Upper lobe of left lung (tissue), 6 donors: Measurements from ENCODE around the gene STARD9. TPM values are rescaled to one million over a fixed set of nuclear protein-coding genes. Genes with fewer than 3 reads are reported as not detected.

ENCODE experiments used
- ATAC-seq, 2 donors: fragments of 200-7000 bp; cut with Tn5 transposase; one replicate each; pipeline ENCODE4 v1.9.1; 2022; ENCODE audit warnings: mild to moderate bottlenecking in 2 of 2, moderate library complexity in 2 of 2; ENCODE audit not compliant: low FRiP score in 2 of 2
- DNase-seq, 2 donors: peaks; one replicate each; pipeline ENCODE4 v3.0.0-alpha.2; 2019 to 2020
- H3K27ac ChIP-seq, 4 donors: fragments of 200-600 bp; sonication (generic); one replicate each; pipeline ENCODE4 v1.5.1; 2016 to 2019
- H3K27me3 ChIP-seq, 4 donors: fragments of 200-600 bp; sonication (generic); one replicate each; pipeline ENCODE4 v1.5.1; 2017 to 2019
- H3K36me3 ChIP-seq, 4 donors: fragments of 200-600 bp; sonication (generic); one replicate each; pipeline ENCODE4 v1.5.1; 2016 to 2019
- H3K4me1 ChIP-seq, 4 donors: fragments of 200-600 bp; sonication (generic); one replicate each; pipeline ENCODE4 v1.5.1; 2018 to 2019
- H3K4me3 ChIP-seq, 4 donors: fragments of 200-600 bp; sonication (generic); one replicate each; pipeline ENCODE4 v1.5.1; 2017 to 2019; ENCODE audit warnings: mild to moderate bottlenecking in 2 of 4, moderate library complexity in 1 of 4
- H3K9me3 ChIP-seq, 4 donors: fragments of 200-600 bp; sonication (generic); one replicate each; pipeline ENCODE4 v1.5.1; 2018 to 2019
- CTCF ChIP-seq, 6 experiments: fragments of 450-650 bp in 4 of 6; fragments of 200-600 bp in 2 of 6; sonication (generic) in 2 of 6; IDR thresholded peaks; one replicate each; pipeline ENCODE4 v1.5.1; 2016 to 2019; ENCODE audit warnings: antibody characterized with exemption in 6 of 6
- EP300 ChIP-seq, 4 donors: sonication (generic); formaldehyde crosslinking; IDR thresholded peaks; one replicate each; pipeline ENCODE4 v1.5.1; 2017; ENCODE audit warnings: antibody characterized with exemption in 4 of 4, control low read depth in 2 of 4
- POLR2A ChIP-seq, 4 donors: fragments of 450-650 bp; IDR thresholded peaks; one replicate each; pipeline ENCODE4 v1.5.1; 2016 to 2017; ENCODE audit warnings: antibody characterized with exemption in 4 of 4, mild to moderate bottlenecking in 2 of 4
- POLR2AphosphoS5 ChIP-seq, 2 donors: sonication (generic); formaldehyde crosslinking; IDR thresholded peaks; one replicate each; pipeline ENCODE4 v1.5.1; 2017; ENCODE audit warnings: antibody characterized with exemption in 2 of 2
- WGBS, 2 donors: methylation state at CpG; one replicate each; pipeline ENCODE4 v1.1.5; 2017 to 2018; 5-methylcytosine and 5-hydroxymethylcytosine counted together
- total RNA-seq, 6 donors: library from RNA; depleted of rRNA in 4 of 6; stranded (reverse); fragments of >200 nt in 4 of 6; gene quantifications; one replicate each; pipeline versions ENCODE4 v1.1.0 to v1.2.1, GENCODE V29; 2016 to 2021
- donor health status: DM: no; HTN: no; CAD: no; lungs with moderate emphysema.
- donor health status: DM: no; HTN: yes; CAD: no; lungs with severe emphysema.

Gene STARD9
- total RNA-seq, 6 donors from 2014 or later, result 14.6 to 141 (median 28.8) TPM

DNA sequence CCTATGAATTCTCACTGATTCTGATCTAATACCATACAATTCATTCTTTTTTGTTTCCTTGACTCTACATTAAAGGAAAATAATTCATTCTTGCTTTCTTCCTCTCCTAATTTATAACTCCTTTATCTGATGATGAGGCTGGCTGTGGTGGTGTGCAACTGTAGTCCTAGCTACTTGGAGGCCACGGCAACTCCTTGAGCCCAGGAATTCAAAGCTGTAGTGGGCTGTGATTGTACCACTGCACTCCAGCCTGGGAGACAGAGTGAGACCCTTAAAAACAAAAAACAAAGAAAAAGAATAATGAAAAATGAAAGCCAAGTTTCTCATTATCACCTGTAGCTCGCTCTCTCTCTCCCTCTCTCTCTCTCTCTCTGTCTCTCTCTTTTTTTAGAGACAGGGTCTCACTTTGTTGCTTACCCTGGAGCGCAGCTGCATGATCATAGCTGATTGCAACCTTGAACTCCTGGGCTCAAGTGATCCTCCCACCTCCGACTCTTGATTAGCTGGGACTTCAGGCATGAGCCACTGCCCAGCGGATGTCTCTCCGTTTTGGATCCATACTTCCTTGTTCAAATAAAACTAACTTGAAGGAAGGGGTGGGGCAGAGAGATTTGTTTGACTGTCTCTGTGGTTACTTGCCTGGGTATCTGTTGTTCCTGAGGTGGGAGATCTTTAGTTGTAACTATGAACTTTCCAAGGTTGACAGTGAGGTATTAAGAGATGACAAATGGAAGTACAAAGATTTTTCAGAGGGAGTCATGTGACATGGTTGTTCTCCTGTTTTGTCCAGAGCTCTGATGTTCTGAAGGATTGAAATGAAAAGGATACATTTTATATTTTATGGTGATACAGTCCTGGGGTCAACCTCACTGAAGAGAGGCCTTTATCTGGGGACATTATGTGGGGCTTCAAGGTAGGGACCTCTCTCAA, 46.9 kb downstream of the STARD9 start:
- Histone ChIP-seq H3K4me1 (peaks cover 0 to 5% (median 2%) of the 10 kb centered on the region in 4 donors), H3K27me3 (no peaks in the 10 kb centered on the region), H3K27ac (peak overlapping the region in 1 of 4 donors; percentile 13), H3K4me3 (no peak overlapping the region), H3K36me3 (peaks cover 0 to 12% (median 2%) of the 10 kb centered on the region in 4 donors), H3K9me3 (no peaks in the 10 kb centered on the region)
- TF ChIP-seq POLR2AphosphoS5 (IDR thresholded peaks at IDR 0.05), result no peak
- no peak for TF ChIP-seq CTCF (IDR thresholded peaks at IDR 0.05)
- no peak for TF ChIP-seq POLR2A (IDR thresholded peaks at IDR 0.05)
- TF ChIP-seq EP300 (IDR thresholded peaks at IDR 0.05), result no peak
- no peak for DNase-seq
- 65 to 76% methylated on average over 6 of the region's 6 CpGs for WGBS, 2 donors
- ATAC-seq, result no peak

- Histone ChIP-seq H3K27me3 (no peaks in the 10 kb centered on the region), H3K36me3 (no peaks in the 10 kb centered on the region), H3K27ac (no peak overlapping the region), H3K9me3 (no peaks in the 10 kb centered on the region), H3K4me3 (no peak overlapping the region), H3K4me1 (peaks cover 0 to 5% (median 0%) of the 10 kb centered on the region in 4 donors)
- TF ChIP-seq EP300 (IDR thresholded peaks at IDR 0.05) (no peak), POLR2A (IDR thresholded peaks at IDR 0.05) (no peak), POLR2AphosphoS5 (IDR thresholded peaks at IDR 0.05) (no peak)
- DNase-seq, result no peak
- ATAC-seq, result no peak
Measured at GRCh38 chr15:42623951-42624350, 48.5 kb downstream of the STARD9 start.

DNA sequence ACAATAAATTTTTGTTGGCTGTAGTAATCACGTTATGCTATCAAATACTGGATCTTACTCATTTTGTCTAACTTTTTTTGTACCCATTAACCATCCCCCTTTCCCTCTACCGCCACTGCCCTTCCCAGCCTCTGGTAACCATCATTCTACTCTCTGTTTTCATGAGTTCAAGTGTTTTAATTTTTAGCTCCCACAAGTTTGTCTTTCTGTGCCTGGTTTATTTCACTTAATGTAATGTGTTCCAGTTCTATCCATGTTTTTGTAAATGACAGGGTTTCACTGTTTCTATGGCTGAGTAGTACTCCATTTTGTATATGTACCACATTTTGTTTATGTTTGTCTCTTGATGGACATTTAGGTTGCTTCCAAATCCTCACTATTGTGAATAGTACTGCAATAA, 52.1 kb downstream of the STARD9 start:
- DNase-seq (no peak), ATAC-seq (no peak)
- no peaks in the 10 kb centered on the region for H3K4me1 ChIP-seq
- no peaks in the 10 kb centered on the region for H3K36me3 ChIP-seq
- no peak overlapping the region for H3K4me3 ChIP-seq
- H3K9me3 ChIP-seq, result no peaks in the 10 kb centered on the region
- WGBS, 2 donors, result 93 to 99% methylated on average over 2 of the region's 2 CpGs
- TF ChIP-seq EP300 (IDR thresholded peaks at IDR 0.05) (no peak), POLR2AphosphoS5 (IDR thresholded peaks at IDR 0.05) (no peak)
- H3K27me3 ChIP-seq, result no peaks in the 10 kb centered on the region
- H3K27ac ChIP-seq, result no peak overlapping the region

GRCh38 chr15:42628761-42629160, 53.4 kb downstream of the STARD9 start:
- Histone ChIP-seq H3K36me3 (no peaks in the 10 kb centered on the region), H3K27me3 (no peaks in the 10 kb centered on the region), H3K27ac (no peak overlapping the region), H3K4me1 (no peaks in the 10 kb centered on the region), H3K9me3 (no peaks in the 10 kb centered on the region), H3K4me3 (no peak overlapping the region)
- 97 to 98% methylated on average over 4 of the region's 4 CpGs for WGBS, 2 donors
- ATAC-seq, result no peak
- TF ChIP-seq CTCF (IDR thresholded peaks at IDR 0.05) (no peak), POLR2A (IDR thresholded peaks at IDR 0.05) (no peak), POLR2AphosphoS5 (IDR thresholded peaks at IDR 0.05) (no peak), EP300 (IDR thresholded peaks at IDR 0.05) (no peak)
- no peak for DNase-seq

DNA sequence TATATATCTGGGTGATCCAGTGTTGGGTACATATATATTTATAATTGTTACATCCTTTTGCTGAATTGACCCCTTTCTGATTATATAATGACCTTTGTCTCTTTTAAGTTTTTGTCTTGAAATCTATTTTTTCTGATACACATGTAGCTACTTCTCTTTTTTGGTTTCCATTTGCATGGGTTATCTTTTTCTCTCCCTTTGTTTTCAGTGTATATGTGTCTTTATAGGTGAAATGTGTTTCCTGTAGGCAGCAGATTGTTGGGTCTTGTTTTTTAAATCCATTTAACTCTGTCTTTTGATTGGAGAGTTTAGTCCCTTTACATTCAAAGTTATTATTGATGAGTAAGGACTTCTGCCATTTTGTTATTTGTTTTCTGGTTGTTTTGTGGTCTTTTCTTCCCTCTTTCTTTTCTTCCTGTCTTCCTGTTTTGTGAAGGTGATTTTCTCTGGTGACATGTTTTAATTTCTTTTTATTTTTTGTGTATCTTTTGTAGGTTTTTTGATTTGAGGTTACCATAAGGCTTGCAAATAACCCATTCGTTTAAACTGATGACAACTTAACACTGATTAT, 56.8 kb downstream of the STARD9 start:
- TF ChIP-seq POLR2AphosphoS5 (IDR thresholded peaks at IDR 0.05), result no peak
- TF ChIP-seq POLR2A (IDR thresholded peaks at IDR 0.05), result no peak
- TF ChIP-seq EP300 (IDR thresholded peaks at IDR 0.05), result no peak
- no peak for TF ChIP-seq CTCF (IDR thresholded peaks at IDR 0.05)
- H3K4me1 ChIP-seq, result no peaks in the 10 kb centered on the region
- H3K4me3 ChIP-seq, result no peak overlapping the region
- no peaks in the 10 kb centered on the region for H3K9me3 ChIP-seq
- DNase-seq (no peak), ATAC-seq (no peak)
- H3K27me3 ChIP-seq, result no peaks in the 10 kb centered on the region
- no peak overlapping the region for H3K27ac ChIP-seq
- 93 to 96% methylated on average over 1 of the region's 1 CpG for WGBS, 2 donors
- H3K36me3 ChIP-seq, result peaks cover 0 to 14% (median 7%) of the 10 kb centered on the region in 4 donors
